ENCODE measurements around the gene RFX5. TPM values are rescaled to one million over a fixed set of nuclear protein-coding genes. Genes with fewer than 3 reads are reported as not detected.

Gene RFX5
- total and polyA plus RNA-seq, 2 donors (not counting 3 experiments of a cell fraction or from before 2014, with no cell fraction given): 23.5 to 52.8 TPM

DNA sequence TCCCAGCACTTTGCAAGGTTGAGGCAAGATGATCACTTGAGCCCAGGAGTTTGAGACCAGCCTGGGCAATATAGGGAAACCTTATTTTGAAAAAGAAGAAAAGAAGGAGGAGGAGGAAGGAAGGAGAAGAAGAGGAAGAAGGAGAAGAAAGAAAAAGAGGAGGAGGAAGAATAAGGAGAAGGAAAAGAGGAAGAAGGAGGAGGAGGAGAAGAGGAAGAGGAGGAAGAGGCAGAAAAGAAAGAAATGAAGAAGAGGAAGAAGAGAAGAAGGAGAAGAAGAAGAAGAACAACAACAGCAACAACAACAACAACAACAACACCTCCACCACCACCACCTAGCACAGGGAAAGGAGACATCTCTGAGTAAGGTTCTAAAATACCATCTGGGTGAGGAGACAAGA lies 14.8 kb upstream of the RFX5 start:
- Histone ChIP-seq H3K4me3 (replicated peaks in 1 of 3; ENCODE audit: insufficient read depth in 1 of 3, low read depth in 1 of 3, low read length in 3 of 3) (no peak overlapping the region), H3K4me1 (ENCODE audit: control insufficient read depth, extremely low read depth, insufficient read depth, low read length) (no peaks in the 10 kb centered on the region), H3K36me3 (ENCODE audit: control insufficient read depth in 2 of 2, extremely low read depth in 1 of 2, insufficient read depth in 2 of 2, low read length in 2 of 2) (no peaks in the 10 kb centered on the region), H3K4me2 (ENCODE audit: insufficient read depth, low read length) (no peak overlapping the region), H3K9me1 (replicated peaks; ENCODE audit: control insufficient read depth, extremely low read depth, insufficient read depth, low read length) (no peaks in the 10 kb centered on the region), H4K20me1 (replicated peaks; ENCODE audit: control insufficient read depth, extremely low read depth, insufficient read depth, low read length) (no peaks in the 10 kb centered on the region), H2AFZ (ENCODE audit: low read depth, low read length) (no peak overlapping the region), H3K27ac (ENCODE audit: insufficient read depth, low read depth, low read length) (no peak overlapping the region), H3K9ac (replicated peaks; ENCODE audit: extremely low read depth, insufficient read depth, low read length) (no peak overlapping the region), H3K79me2 (ENCODE audit: control insufficient read depth, insufficient read depth, low read length) (no peaks in the 10 kb centered on the region), H3K27me3 (ENCODE audit: control insufficient read depth in 2 of 2, insufficient read depth in 2 of 2, low read length in 2 of 2) (no peaks in the 10 kb centered on the region), H3K9me3 (replicated peaks; ENCODE audit: control insufficient read depth, insufficient read depth, low read length) (no peaks in the 10 kb centered on the region)
- BruUV-seq (replicated peaks): no TSS peak
- dilution Hi-C loops (cut with MboI; ENCODE audit: extremely low pct_ligation_motif_present, low sequenced_read_pairs) (no loop called here), intact Hi-C loops (cut with micrococcal nuclease) (no loop called here)
- POLR2A ChIA-PET: interaction anchor here (0.6 kb wide), 2 partner anchors 9 to 77 kb away, joined by 3 read pairs; no protein-coding TSS in a partner anchor
- no peak for TF ChIP-seq POLR2AphosphoS5 (IDR thresholded peaks at IDR 0.05; ENCODE audit: insufficient read depth, low read depth, low read length)
- no peak for DNase-seq (ENCODE audit: low read depth, low spot score)
- CTCF ChIA-PET: no interaction called here
- no peak for FAIRE-seq

DNA sequence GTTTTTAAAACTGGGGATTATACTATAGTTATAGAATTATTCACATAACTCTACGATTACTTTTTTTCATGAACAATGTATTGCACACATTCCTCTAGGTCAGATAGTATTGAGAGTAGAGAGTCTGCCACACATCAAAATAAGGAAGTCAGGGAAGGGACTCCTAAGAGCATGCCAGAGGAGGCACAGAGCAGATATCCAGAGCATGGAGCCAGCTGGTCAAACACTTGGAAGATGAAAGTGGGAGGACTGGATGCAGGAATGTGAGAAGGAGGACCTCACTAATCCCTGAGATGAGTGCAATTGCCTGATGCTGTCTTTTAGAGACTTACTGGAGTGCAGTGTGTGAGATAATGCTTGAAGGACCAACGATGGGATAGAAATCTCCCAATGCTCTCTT lies 9.6 kb upstream of the RFX5 start:
- Histone ChIP-seq H3K9me3 (replicated peaks; ENCODE audit: control insufficient read depth, insufficient read depth, low read length) (no peaks in the 10 kb centered on the region), H3K27me3 (ENCODE audit: control insufficient read depth in 2 of 2, insufficient read depth in 2 of 2, low read length in 2 of 2) (no peaks in the 10 kb centered on the region), H3K4me2 (ENCODE audit: insufficient read depth, low read length) (no peak overlapping the region), H3K4me1 (ENCODE audit: control insufficient read depth, extremely low read depth, insufficient read depth, low read length) (no peaks in the 10 kb centered on the region), H3K4me3 (replicated peaks in 1 of 3; ENCODE audit: insufficient read depth in 1 of 3, low read depth in 1 of 3, low read length in 3 of 3) (no peak overlapping the region), H4K20me1 (replicated peaks; ENCODE audit: control insufficient read depth, extremely low read depth, insufficient read depth, low read length) (no peaks in the 10 kb centered on the region), H3K9ac (replicated peaks; ENCODE audit: extremely low read depth, insufficient read depth, low read length) (no peak overlapping the region), H3K9me1 (replicated peaks; ENCODE audit: control insufficient read depth, extremely low read depth, insufficient read depth, low read length) (no peaks in the 10 kb centered on the region), H3K36me3 (ENCODE audit: control insufficient read depth in 2 of 2, extremely low read depth in 1 of 2, insufficient read depth in 2 of 2, low read length in 2 of 2) (no peaks in the 10 kb centered on the region), H3K27ac (ENCODE audit: insufficient read depth, low read depth, low read length) (no peak overlapping the region), H3K79me2 (ENCODE audit: control insufficient read depth, insufficient read depth, low read length) (no peaks in the 10 kb centered on the region), H2AFZ (ENCODE audit: low read depth, low read length) (no peak overlapping the region)
- ChIA-PET POLR2A (interaction anchor here (0.6 kb wide), 1 partner anchor 22 kb away, joined by 3 read pairs; no protein-coding TSS in a partner anchor), CTCF (interaction anchor here (1.0 to 1.6 kb wide), 4 partner anchors 16 to 56 kb away, joined by 3 to 8 read pairs (median 4); no protein-coding TSS in a partner anchor)
- intact Hi-C loops (cut with micrococcal nuclease): no loop called here
- dilution Hi-C loops (cut with MboI; ENCODE audit: extremely low pct_ligation_motif_present, low sequenced_read_pairs): no loop called here
- FAIRE-seq (no peak), DNase-seq (ENCODE audit: low read depth, low spot score) (no peak)
- no TSS peak for BruUV-seq (replicated peaks)
- TF ChIP-seq POLR2A (IDR thresholded peaks at IDR 0.05; ENCODE audit: low read depth, low read length) (no peak), GATA2 (IDR thresholded peaks at IDR 0.05; ENCODE audit: insufficient read depth, insufficient read length, low read depth, low read length) (no peak), MYC (IDR thresholded peaks at IDR 0.05; ENCODE audit: low read depth, low read length) (no peak), CTCF (IDR thresholded peaks at IDR 0.05; ENCODE audit: extremely low read depth in 1 of 2, insufficient read depth in 1 of 2, low read depth in 1 of 2, low read length in 2 of 2) (no peak), FOS (IDR thresholded peaks at IDR 0.05; ENCODE audit: borderline replicate concordance, insufficient read depth, low read length) (no peak), POLR2AphosphoS5 (IDR thresholded peaks at IDR 0.05; ENCODE audit: insufficient read depth, low read depth, low read length) (no peak), JUN (IDR thresholded peaks at IDR 0.05; ENCODE audit: borderline replicate concordance, insufficient read depth, insufficient read length, low read depth) (no peak)

All from endothelial cell of umbilical vein (primary cell).